CD4-positive, alpha-beta T cell treated with Interleukin-17A for 4 hours (primary cell): ENCODE data around the gene ZSWIM6.

ENCODE experiments used
- DNase-seq: peaks from one replicate; pipeline ENCODE4 v3.0.0-alpha.2; 2020; ENCODE audit warnings: mixed read lengths

The ZSWIM6 gene

DNA sequence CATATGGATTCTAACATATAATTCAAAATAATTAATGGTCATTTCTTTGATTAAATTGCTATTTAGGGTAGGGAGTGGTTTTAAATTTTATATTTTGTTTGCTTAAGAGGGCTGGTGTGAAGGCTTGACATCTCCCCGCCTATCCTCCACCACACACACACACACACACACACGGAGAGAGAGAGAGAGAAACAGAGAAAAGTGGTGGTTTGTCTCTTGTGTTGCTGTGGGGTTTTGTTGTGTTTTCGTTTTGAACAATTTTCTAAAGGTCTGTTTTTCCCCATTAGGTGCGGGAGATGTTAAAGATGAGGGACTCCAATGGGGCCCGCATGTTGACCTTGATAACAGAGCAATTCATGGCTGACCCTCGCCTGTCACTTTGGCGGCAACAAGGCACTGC is 161.9 kb downstream of the ZSWIM6 start:
- no peak for DNase-seq

GRCh38 chr5:61496446-61496845 is 164.4 kb downstream of the ZSWIM6 start:
- no peak for DNase-seq

GRCh38 chr5:61496860-61497259 is 164.8 kb downstream of the ZSWIM6 start:
- no peak for DNase-seq

- DNase-seq = no peak
These were observed 166.1 kb downstream of the ZSWIM6 start for GRCh38 chr5:61498121-61498520.

GRCh38 chr5:61501971-61502370 is 169.9 kb downstream of the ZSWIM6 start:
- no peak for DNase-seq

GRCh38 chr5:61504143-61504770 is 172.2 kb downstream of the ZSWIM6 start:
- no peak for DNase-seq

GRCh38 chr5:61505281-61505680 is 173.2 kb downstream of the ZSWIM6 start:
- no peak for DNase-seq

- no peak for DNase-seq
These were observed 175.2 kb downstream of the ZSWIM6 start for GRCh38 chr5:61507232-61507631.

DNA sequence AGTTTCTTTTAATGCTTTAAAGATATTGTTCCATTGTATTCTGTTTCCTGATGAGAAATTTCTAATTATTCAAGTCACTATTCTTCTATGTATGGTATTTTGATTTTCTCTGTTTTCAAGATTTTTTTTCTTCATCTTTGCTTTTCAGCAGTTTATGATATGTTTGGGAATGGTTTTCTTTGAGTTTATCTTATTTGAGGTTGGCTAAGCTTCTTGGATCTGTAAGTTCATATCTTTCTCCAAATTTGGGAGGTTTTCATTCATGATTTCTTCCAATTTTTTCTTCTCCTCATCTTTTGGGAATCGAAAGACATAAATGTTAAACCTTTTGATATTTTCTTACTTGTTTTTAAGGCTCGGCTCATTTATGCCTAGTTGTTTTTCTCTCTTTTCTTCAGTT is 184.9 kb downstream of the ZSWIM6 start:
- DNase-seq = no peak

- DNase-seq = no peak
These were observed 187.7 kb downstream of the ZSWIM6 start for GRCh38 chr5:61519728-61520277.

DNA sequence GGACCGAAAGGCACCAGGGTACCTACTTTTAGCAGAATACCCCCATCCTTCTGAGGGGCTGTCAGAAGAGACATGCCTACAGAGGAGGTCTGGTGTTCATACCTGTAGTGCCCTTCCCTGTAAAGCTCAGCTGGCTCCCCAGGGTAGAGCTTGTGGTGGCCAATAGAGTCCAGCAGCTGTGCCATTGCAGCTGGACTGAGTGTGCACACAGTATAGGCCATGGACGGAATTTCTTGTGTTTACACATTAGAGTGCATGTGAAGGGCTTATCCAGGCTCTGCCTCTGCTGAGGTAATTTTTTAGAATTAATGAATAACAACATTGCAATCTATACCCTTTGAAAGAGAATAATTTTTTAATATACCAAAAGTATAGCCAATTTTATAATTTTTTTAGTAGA is 191.0 kb downstream of the ZSWIM6 start:
- no peak for DNase-seq

- DNase-seq = no peak
These were observed 191.9 kb downstream of the ZSWIM6 start for GRCh38 chr5:61523997-61524396.

DNA sequence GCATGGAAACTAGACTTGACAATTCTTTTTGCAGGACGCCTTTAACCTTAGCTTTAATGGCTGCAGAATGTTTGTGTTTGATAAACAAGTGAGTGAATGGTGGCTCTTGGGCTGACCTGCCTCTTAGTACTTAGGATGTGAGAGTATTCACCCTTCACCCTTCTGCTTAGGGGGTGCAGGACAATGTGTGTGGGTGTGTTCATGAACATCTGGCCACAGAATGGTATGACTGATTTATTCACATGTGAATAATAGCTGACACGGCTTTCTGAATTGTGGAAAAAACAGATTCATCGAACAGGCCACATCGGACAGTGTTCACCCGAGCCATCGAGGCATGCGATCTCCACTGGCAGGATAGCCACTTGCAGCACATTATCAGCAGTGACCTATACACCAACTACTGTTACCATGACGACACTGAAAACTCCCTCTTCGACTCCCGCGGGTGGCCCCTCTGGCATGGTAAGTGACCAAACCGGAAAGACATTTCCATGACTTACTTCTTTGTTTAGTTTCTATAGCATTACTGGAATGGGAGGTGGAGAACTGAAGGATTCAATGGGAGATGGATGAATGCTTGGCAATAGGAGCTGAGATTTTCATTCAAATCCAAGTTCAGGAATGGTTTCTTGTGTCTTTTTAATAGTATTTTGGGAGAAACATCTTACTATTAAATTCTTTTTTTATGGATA is 193.6 kb downstream of the ZSWIM6 start:
- DNase-seq = no peak

GRCh38 chr5:61526207-61526519 is 194.1 kb downstream of the ZSWIM6 start:
- no peak for DNase-seq

DNA sequence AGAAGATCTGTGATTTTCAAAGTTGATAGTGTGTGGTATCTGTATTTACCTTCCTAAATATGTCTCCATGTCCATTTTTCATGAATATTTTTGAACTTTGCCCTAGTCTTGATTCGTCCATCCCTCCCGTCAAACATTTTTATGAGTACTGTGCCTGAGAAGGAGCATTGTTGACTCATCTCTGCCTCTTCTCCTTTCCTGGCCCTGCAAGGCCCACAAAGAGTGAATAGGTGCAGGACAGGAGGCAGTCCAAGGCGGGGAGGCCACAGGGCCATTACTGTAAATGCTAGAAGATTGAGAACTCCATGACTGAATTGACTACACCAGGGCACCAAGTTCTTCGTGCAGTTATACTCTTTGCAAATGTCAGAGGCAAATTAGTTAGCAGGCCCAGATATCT is 200.9 kb downstream of the ZSWIM6 start:
- no peak for DNase-seq

- DNase-seq = no peak
These were observed 202.6 kb downstream of the ZSWIM6 start for GRCh38 chr5:61534481-61535267.

- DNase-seq = no peak
These were observed 203.8 kb downstream of the ZSWIM6 start for GRCh38 chr5:61535828-61536227.

DNA sequence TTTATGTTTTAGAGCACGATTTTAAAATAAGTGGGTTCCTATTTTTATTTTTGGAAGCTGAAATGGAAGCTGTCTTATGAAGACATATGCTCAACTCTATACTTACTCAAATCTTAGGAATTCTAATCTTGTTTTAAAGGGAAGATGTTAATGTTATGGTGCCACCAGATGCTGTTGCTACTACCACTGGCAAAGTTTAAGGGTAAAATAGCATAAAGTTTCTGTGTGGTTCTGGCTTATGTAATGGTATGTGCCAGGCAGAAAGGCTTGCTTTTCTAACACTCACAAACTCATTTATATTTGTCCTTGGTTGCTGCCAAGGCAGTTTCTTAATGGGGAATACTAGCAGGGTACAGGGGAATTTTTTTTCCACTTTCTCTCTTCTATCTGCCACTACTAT is 204.9 kb downstream of the ZSWIM6 start:
- no peak for DNase-seq

DNA sequence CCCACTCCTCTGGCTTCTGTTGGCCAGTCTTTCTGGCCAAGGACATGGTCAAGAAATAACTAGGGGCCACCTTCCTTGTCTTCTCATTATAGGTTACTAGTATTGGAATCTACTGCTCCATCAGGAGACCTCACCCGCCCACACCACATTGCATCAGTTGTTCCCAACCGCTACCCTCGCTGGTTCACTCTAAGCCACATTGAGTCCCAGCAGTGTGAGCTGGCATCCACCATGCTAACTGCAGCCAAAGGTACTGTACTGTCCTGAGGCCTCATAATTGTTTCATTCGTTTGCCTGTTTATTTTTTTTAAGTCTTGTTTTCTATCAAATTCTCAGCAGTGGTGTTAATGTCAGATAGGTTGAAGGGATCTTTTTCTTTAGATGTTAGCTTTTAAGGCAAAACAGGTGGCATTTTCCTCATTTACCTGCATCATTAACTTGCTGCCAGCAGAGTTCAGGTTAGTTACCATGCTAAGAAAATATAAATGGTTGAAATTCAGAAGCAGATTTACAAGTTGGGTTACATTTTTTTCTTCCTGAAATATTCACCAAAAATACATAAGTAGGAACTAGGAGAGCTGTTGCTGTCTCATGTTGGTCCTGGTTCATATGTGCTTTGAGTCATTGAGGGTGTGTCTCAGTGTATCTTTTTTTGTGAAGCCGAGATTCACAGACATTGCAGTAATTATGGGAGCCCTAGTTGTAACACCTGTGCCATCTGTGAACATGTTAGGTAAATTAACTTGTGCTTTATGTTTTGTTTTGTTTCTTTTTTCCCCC is 206.9 kb downstream of the ZSWIM6 start:
- DNase-seq = no peak

DNA sequence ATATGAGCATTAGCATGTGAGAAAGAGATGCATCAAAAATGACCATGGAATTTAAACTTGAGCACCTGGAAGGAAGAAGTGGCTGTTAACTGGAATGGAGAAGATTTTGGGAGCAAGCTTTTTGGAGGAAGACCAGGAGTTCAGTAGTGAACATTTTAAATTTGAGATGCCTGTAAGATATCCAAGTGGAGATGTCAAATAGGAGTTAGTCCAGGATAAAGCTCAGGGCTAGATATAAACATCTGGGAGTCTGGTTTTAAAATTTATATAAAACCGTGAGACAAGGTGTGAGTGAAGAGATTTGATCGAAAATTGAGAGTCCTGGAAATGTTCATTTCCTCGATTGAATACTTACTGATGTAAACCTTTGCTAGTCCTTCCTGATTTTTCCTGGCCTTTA is 217.5 kb downstream of the ZSWIM6 start:
- no peak for DNase-seq

GRCh38 chr5:61551637-61552313 is 219.7 kb downstream of the ZSWIM6 start:
- DNase-seq = no peak

DNA sequence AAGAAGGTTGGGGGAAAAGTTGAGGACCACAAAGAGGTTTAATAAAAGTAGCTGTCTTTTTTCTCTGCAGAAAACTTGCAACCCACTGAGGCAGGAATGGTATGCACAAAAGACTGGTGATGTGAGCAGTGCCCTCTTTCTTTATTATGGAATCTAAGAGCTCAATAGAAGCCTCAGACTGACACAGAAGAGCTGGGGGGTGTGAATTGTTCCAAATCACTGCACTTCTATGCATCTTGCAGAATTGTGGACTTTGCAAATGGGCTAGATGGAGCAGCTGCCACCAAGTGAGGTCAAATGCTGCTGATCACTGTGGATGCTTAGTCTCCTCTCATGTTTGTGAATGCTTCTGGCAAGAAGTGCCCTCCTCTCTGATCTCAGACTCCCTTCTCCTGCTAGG is 227.1 kb downstream of the ZSWIM6 start:
- no peak for DNase-seq

DNA sequence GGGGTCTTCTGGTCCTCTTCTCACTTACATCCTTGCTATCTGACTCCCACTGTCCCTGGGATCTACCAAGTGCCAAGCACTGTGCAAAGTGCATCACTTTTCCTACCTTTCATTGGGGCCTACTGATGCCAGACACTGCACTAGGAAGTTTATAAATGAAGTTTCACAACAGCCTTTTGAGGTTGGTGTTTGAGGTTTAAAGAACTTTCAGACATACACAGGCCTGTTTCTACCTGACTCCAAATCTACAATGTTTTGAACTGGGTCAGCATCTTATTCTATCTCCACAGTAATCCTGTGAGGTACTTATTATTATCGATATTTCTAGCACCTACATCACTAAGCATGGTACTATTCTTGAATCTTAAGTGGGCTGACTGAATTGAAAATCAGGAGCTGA is 227.7 kb downstream of the ZSWIM6 start:
- DNase-seq = no peak
